ENCODE data around the gene TMCC3.

DNA sequence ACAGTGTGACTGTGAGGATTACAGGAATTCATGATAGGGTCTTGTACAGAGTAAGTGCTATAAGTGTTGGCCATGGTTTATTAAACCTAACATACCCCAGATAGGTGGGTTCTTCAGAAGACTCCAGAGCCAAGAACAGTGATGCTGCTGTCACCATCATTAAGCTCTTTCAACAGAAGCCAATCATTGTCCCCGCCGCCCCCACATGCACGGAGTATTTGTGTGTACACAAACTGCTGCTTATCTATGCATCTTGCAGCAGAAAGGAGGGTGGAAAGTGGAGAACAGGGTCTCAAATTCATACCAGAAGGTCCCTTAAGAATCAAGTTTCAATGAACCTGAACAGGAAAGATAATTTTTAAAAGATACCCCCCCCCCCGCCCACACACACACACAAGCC lies 51.2 kb downstream of the TMCC3 start:
- TF ChIP-seq, protein P1, sequence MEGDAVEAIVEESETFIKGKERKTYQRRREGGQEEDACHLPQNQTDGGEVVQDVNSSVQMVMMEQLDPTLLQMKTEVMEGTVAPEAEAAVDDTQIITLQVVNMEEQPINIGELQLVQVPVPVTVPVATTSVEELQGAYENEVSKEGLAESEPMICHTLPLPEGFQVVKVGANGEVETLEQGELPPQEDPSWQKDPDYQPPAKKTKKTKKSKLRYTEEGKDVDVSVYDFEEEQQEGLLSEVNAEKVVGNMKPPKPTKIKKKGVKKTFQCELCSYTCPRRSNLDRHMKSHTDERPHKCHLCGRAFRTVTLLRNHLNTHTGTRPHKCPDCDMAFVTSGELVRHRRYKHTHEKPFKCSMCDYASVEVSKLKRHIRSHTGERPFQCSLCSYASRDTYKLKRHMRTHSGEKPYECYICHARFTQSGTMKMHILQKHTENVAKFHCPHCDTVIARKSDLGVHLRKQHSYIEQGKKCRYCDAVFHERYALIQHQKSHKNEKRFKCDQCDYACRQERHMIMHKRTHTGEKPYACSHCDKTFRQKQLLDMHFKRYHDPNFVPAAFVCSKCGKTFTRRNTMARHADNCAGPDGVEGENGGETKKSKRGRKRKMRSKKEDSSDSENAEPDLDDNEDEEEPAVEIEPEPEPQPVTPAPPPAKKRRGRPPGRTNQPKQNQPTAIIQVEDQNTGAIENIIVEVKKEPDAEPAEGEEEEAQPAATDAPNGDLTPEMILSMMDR (IDR thresholded peaks at IDR 0.05), result no peak
- TF ChIP-seq POLR2A (IDR thresholded peaks at IDR 0.05), result no peak
- no peak for TF ChIP-seq POLR2AphosphoS5 (IDR thresholded peaks at IDR 0.05)
- TF ChIP-seq EP300 (IDR thresholded peaks at IDR 0.05), result no peak

All from suprapubic skin (tissue), 4 donors.